Progenitor cell of endocrine pancreas (in vitro differentiated cells): Measurements from ENCODE around the gene CBL. TPM values are rescaled to one million over a fixed set of nuclear protein-coding genes. Genes with fewer than 3 reads are reported as not detected.
"Not testable (repeated sequence)": the region's sequence is repeated elsewhere in the genome, so short reads cannot be mapped to it uniquely, and the experiment has no call there.

Experiments used
- DNase-seq: peaks from one replicate; pipeline ENCODE4 v3.0.0; 2021; ENCODE audit warnings: low spot score; ENCODE audit not compliant: unreplicated experiment
- H3K27ac Mint-ChIP-seq: 2 replicates; pipeline ENCODE4 v1.8.0; 2021; ENCODE audit warnings: mild to moderate bottlenecking, moderate library complexity, mixed read lengths
- H3K27me3 Mint-ChIP-seq: 2 replicates; pipeline ENCODE4 v1.8.0; 2021; ENCODE audit warnings: mixed read lengths
- H3K36me3 Mint-ChIP-seq: 2 replicates; pipeline ENCODE4 v1.8.0; 2022; ENCODE audit warnings: mixed read lengths; ENCODE audit not compliant: insufficient read depth
- H3K4me1 Mint-ChIP-seq: 2 replicates; pipeline ENCODE4 v1.8.0; 2021; ENCODE audit warnings: low read depth, mixed read lengths
- H3K4me3 Mint-ChIP-seq: 2 replicates; pipeline ENCODE4 v1.8.0; 2021; ENCODE audit warnings: low read depth, mild to moderate bottlenecking, moderate library complexity, mixed read lengths
- H3K9me3 Mint-ChIP-seq: 2 replicates; pipeline ENCODE4 v1.8.0; 2021; ENCODE audit warnings: low read depth, mixed read lengths
- total RNA-seq: library from RNA; stranded (reverse); gene quantifications from 2 replicates; pipeline ENCODE4 v1.2.1, GENCODE V29; 2021
- TF ChIP-seq, protein P1 (sequence below): fragments of 200-600 bp; sonication (generic); IDR thresholded peaks from one replicate; pipeline ENCODE4 v1.5.0; 2021; ENCODE audit warnings: antibody characterized with exemption, mild to moderate bottlenecking; ENCODE audit not compliant: unreplicated experiment

The CBL gene
- total RNA-seq, 1 donor from 2014 or later, result 26.4 TPM

DNA sequence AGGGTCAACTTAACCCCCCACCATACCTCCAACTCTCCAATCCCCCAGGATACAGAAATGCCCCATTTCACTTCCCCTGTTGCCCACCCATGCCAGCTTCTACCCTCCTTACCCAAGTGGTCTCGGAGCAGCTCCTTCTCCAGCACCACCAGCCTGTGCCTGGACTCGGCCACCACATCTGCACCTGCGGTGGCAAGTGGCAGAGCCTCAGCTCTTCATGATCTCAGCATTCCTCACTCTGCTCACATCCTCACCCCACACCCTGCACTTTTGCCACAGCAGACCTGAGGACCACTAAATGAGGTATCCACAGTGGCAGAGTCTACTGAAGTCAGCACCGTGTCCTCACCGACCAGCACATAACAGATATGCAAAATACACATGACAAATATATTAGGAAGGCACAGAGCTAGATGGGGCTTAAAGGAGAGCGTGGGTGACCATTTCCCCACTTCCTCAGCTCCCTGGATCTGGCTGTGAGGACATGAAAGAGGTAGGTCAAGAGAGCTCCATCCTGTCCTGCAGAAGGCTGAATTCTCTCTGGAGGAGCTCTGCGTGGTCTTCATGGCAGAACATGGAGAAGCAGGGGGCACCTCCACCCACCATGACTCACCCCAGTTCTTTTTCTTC lies 11.2 kb upstream of the CBL start:
- TF ChIP-seq, protein P1, sequence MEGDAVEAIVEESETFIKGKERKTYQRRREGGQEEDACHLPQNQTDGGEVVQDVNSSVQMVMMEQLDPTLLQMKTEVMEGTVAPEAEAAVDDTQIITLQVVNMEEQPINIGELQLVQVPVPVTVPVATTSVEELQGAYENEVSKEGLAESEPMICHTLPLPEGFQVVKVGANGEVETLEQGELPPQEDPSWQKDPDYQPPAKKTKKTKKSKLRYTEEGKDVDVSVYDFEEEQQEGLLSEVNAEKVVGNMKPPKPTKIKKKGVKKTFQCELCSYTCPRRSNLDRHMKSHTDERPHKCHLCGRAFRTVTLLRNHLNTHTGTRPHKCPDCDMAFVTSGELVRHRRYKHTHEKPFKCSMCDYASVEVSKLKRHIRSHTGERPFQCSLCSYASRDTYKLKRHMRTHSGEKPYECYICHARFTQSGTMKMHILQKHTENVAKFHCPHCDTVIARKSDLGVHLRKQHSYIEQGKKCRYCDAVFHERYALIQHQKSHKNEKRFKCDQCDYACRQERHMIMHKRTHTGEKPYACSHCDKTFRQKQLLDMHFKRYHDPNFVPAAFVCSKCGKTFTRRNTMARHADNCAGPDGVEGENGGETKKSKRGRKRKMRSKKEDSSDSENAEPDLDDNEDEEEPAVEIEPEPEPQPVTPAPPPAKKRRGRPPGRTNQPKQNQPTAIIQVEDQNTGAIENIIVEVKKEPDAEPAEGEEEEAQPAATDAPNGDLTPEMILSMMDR, result no peak
- Mint-ChIP-seq H3K27ac (no peak overlapping the region), H3K4me1 (peaks cover 11% of the 10 kb centered on the region), H3K27me3 (no peaks in the 10 kb centered on the region), H3K4me3 (peak overlapping the region; percentile 16), H3K9me3 (no peaks in the 10 kb centered on the region), H3K36me3 (no peaks in the 10 kb centered on the region)
- DNase-seq, result no peak

GRCh38 chr11:119195680-119196079 lies 10.5 kb upstream of the CBL start:
- no peaks in the 10 kb centered on the region for H3K9me3 Mint-ChIP-seq
- DNase-seq, result no peak
- no peaks in the 10 kb centered on the region for H3K27me3 Mint-ChIP-seq
- H3K4me1 Mint-ChIP-seq, result peaks cover 11% of the 10 kb centered on the region
- H3K36me3 Mint-ChIP-seq, result no peaks in the 10 kb centered on the region
- TF ChIP-seq, protein P1, result no peak
- peak overlapping the region; percentile 16 for H3K4me3 Mint-ChIP-seq
- H3K27ac Mint-ChIP-seq, result no peak overlapping the region

DNA sequence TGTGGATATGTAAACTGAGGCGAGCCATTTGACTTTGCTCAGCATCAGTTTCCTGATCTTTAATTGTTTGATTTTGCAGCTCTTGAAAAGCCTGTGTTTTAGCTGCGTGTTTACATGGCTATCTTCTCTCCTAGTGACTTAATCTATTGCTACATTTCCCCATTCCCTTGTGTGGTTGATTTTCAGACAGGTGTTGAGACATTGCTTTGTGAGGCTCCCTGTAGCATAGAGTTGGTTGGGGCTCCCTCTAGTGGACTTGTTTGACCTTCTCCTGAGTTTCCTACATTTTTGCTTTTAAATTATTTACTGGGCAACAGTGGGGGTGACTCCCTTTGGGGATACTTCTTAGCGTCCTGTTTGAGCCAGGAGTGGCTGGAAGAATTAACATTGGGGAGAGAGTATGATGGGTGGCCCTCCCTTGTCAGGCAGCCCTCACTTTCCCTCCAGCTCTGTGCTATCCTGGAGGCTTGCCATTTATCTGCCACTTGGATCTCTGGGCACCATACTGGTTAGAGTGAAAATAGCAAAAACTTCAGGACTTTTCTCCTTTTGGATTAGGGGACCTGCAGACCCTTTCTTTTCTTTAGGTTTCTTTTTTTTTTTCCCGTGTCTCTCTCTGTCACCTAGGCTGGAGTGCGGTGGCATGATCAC lies 9.2 kb upstream of the CBL start:
- Mint-ChIP-seq H3K4me3 (no peak overlapping the region), H3K27me3 (no peaks in the 10 kb centered on the region), H3K27ac (no peak overlapping the region), H3K9me3 (no peaks in the 10 kb centered on the region), H3K4me1 (peaks cover 11% of the 10 kb centered on the region), H3K36me3 (no peaks in the 10 kb centered on the region)
- DNase-seq, result peak; percentile 46
- TF ChIP-seq, protein P1, result peak; percentile 89

DNA sequence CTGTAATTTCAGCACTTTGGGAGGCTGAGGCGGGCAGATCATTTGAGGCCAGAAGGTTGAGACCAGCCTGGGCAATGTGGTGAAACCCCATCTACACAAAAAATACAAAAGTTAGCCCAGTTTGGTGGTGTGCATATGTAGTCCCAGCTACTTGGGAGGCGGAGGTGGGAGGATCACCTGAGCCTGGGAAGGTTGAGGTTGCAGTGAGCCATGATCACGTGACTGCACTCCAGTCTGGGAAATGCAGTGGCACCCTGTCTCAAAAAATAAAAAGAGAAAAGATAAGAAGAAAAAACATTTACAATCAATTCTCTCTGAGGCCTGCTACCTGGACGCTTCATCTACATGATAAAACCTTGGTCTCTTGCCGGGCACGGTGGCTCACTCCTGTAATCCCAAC lies 7.2 kb upstream of the CBL start:
- TF ChIP-seq, protein P1, result no peak

GRCh38 chr11:119201236-119201635 lies 4.9 kb upstream of the CBL start:
- DNase-seq, H3K27me3 Mint-ChIP-seq, H3K4me3 Mint-ChIP-seq, H3K36me3 Mint-ChIP-seq, H3K9me3 Mint-ChIP-seq, H3K27ac Mint-ChIP-seq: not testable (repeated sequence)
- H3K4me1 Mint-ChIP-seq, result peaks cover 11% of the 10 kb centered on the region

More for the DNA sequence above, 7.2 kb upstream of the CBL start:
- H3K27me3 Mint-ChIP-seq, result no peaks in the 10 kb centered on the region
- H3K9me3 Mint-ChIP-seq, result no peaks in the 10 kb centered on the region
- no peak overlapping the region for H3K27ac Mint-ChIP-seq
- DNase-seq, result no peak
- H3K36me3 Mint-ChIP-seq, result no peaks in the 10 kb centered on the region
- no peak overlapping the region for H3K4me3 Mint-ChIP-seq
- H3K4me1 Mint-ChIP-seq, result peaks cover 11% of the 10 kb centered on the region

DNA sequence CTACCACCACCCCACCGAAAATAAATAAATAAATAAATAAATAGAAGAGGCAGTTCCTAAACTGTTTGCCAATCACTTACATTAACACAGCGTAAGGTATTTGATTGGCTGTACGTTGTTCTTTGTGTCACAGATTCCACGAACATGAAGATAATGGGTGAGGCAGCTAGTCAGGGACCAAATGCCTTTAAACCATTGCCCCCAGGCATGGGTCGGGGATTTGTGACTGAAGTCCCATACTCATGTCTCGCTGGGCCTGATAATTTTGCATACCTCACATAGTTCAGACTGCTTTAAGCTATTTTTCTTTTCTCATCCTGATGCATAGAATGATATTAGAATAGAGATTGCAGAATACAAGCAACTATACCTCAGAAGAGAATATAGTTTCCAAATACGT lies 3.6 kb upstream of the CBL start:
- no peaks in the 10 kb centered on the region for H3K36me3 Mint-ChIP-seq
- TF ChIP-seq, protein P1, result no peak
- no peak overlapping the region for H3K4me3 Mint-ChIP-seq
- H3K27me3 Mint-ChIP-seq, result no peaks in the 10 kb centered on the region
- no peak overlapping the region for H3K27ac Mint-ChIP-seq
- no peak for DNase-seq
- H3K4me1 Mint-ChIP-seq, result peaks cover 15% of the 10 kb centered on the region
- H3K9me3 Mint-ChIP-seq, result no peaks in the 10 kb centered on the region
